Measurements from ENCODE around the gene CEACAM6. TPM values are rescaled to one million over a fixed set of nuclear protein-coding genes. Genes with fewer than 3 reads are reported as not detected.
"Not testable (repeated sequence)": the region's sequence is repeated elsewhere in the genome, so short reads cannot be mapped to it uniquely, and the experiment has no call there.

Gene CEACAM6
- total RNA-seq, 2 experiments from 2014 or later, result not detected

DNA sequence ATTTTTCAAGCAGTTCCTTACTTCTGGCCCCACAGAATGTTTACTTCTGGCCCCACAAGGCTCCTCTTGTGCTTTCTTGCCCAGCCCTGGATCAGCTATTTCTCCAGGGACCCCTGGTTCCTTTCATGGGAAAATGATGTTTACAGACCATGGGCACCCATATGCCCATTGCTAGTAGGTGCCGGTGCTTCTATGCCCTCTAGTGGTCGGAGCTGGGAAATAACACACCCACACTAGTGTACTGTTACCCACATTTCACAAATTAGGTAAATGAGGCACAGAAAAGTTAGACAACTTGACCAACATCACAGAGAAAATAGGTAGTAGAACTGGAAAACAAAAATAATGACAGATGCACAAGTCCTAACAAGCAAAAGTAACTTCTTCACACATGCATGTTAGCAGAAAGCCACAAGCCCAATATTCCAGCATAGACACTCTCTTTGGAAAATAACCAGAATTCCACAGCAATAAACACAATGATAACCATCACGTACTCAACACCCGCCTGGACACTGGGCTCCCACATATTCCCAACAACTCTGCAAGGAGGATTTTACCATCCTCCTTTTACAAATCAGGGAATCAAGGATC, 1.3 kb upstream of the CEACAM6 start:
- Histone ChIP-seq H3K27me3 (ENCODE audit: control insufficient read depth in 1 of 2, insufficient read depth in 2 of 2, low read length in 2 of 2) (peaks cover 7 to 12% of the 10 kb centered on the region in 2 experiments), H3K27ac (ENCODE audit: low read depth in 1 of 2, low read length in 2 of 2) (no peak overlapping the region), H3K9me3 (ENCODE audit: control insufficient read depth in 1 of 2, insufficient read depth in 1 of 2, low read length in 2 of 2) (no peaks in the 10 kb centered on the region), H3K4me1 (ENCODE audit: insufficient read depth, low read length) (peaks cover 8% of the 10 kb centered on the region), H3K4me3 (ENCODE audit: low read length) (no peak overlapping the region), H3K36me3 (ENCODE audit: insufficient read depth, low read length) (no peaks in the 10 kb centered on the region)
- Mint-ChIP-seq H3K9me3 (no peaks in the 10 kb centered on the region), H3K4me1 (ENCODE audit: low read depth) (peaks cover 6% of the 10 kb centered on the region), H3K27ac (no peak overlapping the region), H3K36me3 (ENCODE audit: low read depth) (no peaks in the 10 kb centered on the region), H3K27me3 (peaks cover 55% of the 10 kb centered on the region), H3K4me3 (no peak overlapping the region)
- ChIA-PET POLR2A (interaction anchor here (1.0 to 1.2 kb wide), 3 partner anchors 21 to 31 kb away, joined by 4 to 10 read pairs (median 10); no protein-coding TSS in a partner anchor), CTCF (interaction anchor here (0.6 to 3.0 kb wide), 18 partner anchors 10 to 157 kb away, joined by 3 to 55 read pairs (median 7); no protein-coding TSS in a partner anchor)
- ATAC-seq (ENCODE audit: poor library complexity) (peak; percentile 95), DNase-seq (peak; percentile 55 to 82 (median 66))
- intact Hi-C loops (cut with DNase I, micrococcal nuclease), result loop anchor here (1.0 kb wide), 2 partner anchors 31 to 67 kb away; no protein-coding TSS in a partner anchor
- TF ChIP-seq, protein P1, sequence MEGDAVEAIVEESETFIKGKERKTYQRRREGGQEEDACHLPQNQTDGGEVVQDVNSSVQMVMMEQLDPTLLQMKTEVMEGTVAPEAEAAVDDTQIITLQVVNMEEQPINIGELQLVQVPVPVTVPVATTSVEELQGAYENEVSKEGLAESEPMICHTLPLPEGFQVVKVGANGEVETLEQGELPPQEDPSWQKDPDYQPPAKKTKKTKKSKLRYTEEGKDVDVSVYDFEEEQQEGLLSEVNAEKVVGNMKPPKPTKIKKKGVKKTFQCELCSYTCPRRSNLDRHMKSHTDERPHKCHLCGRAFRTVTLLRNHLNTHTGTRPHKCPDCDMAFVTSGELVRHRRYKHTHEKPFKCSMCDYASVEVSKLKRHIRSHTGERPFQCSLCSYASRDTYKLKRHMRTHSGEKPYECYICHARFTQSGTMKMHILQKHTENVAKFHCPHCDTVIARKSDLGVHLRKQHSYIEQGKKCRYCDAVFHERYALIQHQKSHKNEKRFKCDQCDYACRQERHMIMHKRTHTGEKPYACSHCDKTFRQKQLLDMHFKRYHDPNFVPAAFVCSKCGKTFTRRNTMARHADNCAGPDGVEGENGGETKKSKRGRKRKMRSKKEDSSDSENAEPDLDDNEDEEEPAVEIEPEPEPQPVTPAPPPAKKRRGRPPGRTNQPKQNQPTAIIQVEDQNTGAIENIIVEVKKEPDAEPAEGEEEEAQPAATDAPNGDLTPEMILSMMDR (IDR thresholded peaks at IDR 0.05), result peak; percentile 70

DNA sequence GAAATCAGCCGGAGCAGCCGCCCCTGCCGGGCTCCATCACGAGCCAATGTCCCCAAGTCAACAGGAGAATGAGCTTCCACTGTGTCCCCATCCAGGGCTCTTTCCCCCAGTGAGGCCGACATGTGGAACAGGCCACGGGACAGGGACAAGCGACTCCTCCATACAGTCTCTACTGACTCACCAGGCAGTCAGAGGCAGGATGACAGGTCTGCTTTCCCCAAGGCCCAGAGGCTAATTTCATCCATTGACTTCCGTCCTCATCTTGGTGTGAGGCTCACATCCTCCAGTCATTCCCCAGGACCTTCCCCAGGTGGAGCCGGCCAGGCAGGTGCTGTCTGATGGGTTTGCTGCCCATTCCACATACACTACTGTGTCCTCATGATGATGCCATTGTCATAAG, 3.5 kb downstream of the CEACAM6 start:
- no peaks in the 10 kb centered on the region for H3K36me3 ChIP-seq (ENCODE audit: insufficient read depth, low read length)
- peaks cover 4% of the 10 kb centered on the region for H3K4me1 Mint-ChIP-seq (ENCODE audit: low read depth)
- ChIA-PET POLR2A (no interaction called here), CTCF (no interaction called here)
- peaks cover 32 to 46% of the 10 kb centered on the region in 2 experiments for H3K27me3 ChIP-seq (ENCODE audit: control insufficient read depth in 1 of 2, insufficient read depth in 2 of 2, low read length in 2 of 2)
- no peak overlapping the region for H3K27ac Mint-ChIP-seq
- H3K9me3 ChIP-seq (ENCODE audit: control insufficient read depth in 1 of 2, insufficient read depth in 1 of 2, low read length in 2 of 2), result no peaks in the 10 kb centered on the region
- peaks cover 1% of the 10 kb centered on the region for H3K4me1 ChIP-seq (ENCODE audit: insufficient read depth, low read length)
- TF ChIP-seq, protein P1 (IDR thresholded peaks at IDR 0.05), result no peak
- H3K9me3 Mint-ChIP-seq, result no peaks in the 10 kb centered on the region
- H3K4me3 Mint-ChIP-seq, result no peak overlapping the region
- no peak overlapping the region for H3K4me3 ChIP-seq (ENCODE audit: low read length)
- DNase-seq, result no peak
- no peaks in the 10 kb centered on the region for H3K36me3 Mint-ChIP-seq (ENCODE audit: low read depth)
- intact Hi-C loops (cut with DNase I, micrococcal nuclease), result no loop called here
- no peak for ATAC-seq (ENCODE audit: poor library complexity)
- H3K27ac ChIP-seq (ENCODE audit: low read depth in 1 of 2, low read length in 2 of 2), result no peak overlapping the region
- H3K27me3 Mint-ChIP-seq, result peaks cover 75% of the 10 kb centered on the region

DNA sequence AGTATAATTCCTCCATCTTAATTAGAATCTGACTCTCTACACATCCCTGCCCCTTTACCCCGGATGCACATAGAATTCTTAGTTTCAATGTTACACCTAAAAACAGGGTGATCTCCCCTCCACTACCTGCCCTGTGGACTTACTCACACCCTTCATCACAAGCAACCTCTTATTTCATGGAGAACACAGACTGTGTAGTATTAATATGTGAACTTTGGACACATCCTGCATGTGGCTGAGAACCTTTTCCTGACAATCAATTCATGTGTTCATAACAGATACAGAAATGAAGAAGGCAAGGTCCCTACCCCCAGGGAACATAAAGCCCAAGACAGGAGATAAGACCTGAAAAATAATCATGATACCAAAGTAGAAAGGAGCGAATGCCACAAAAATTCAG, 11.8 kb downstream of the CEACAM6 start:
- peaks cover 7% of the 10 kb centered on the region for H3K4me1 Mint-ChIP-seq (ENCODE audit: low read depth)
- no peak for DNase-seq
- Histone ChIP-seq H3K36me3 (ENCODE audit: insufficient read depth, low read length) (no peaks in the 10 kb centered on the region), H3K4me3 (ENCODE audit: low read length) (no peak overlapping the region), H3K27ac (ENCODE audit: low read depth in 1 of 2, low read length in 2 of 2) (no peak overlapping the region), H3K9me3 (ENCODE audit: control insufficient read depth in 1 of 2, insufficient read depth in 1 of 2, low read length in 2 of 2) (no peaks in the 10 kb centered on the region), H3K4me1 (ENCODE audit: insufficient read depth, low read length) (no peaks in the 10 kb centered on the region), H3K27me3 (ENCODE audit: control insufficient read depth in 1 of 2, insufficient read depth in 2 of 2, low read length in 2 of 2) (peaks cover 17 to 29% of the 10 kb centered on the region in 2 experiments)
- H3K36me3 Mint-ChIP-seq (ENCODE audit: low read depth), result no peaks in the 10 kb centered on the region
- CTCF ChIA-PET, result interaction anchor here (1.1 kb wide), 1 partner anchor 14 kb away, joined by 3 read pairs; no protein-coding TSS in a partner anchor
- TF ChIP-seq, protein P1 (IDR thresholded peaks at IDR 0.05), result no peak
- H3K27ac Mint-ChIP-seq, result no peak overlapping the region
- no peak overlapping the region for H3K4me3 Mint-ChIP-seq
- POLR2A ChIA-PET, result no interaction called here
- H3K9me3 Mint-ChIP-seq, result no peaks in the 10 kb centered on the region
- intact Hi-C loops (cut with DNase I, micrococcal nuclease), result no loop called here
- ATAC-seq (ENCODE audit: poor library complexity), result no peak
- H3K27me3 Mint-ChIP-seq, result peaks cover 74% of the 10 kb centered on the region

DNA sequence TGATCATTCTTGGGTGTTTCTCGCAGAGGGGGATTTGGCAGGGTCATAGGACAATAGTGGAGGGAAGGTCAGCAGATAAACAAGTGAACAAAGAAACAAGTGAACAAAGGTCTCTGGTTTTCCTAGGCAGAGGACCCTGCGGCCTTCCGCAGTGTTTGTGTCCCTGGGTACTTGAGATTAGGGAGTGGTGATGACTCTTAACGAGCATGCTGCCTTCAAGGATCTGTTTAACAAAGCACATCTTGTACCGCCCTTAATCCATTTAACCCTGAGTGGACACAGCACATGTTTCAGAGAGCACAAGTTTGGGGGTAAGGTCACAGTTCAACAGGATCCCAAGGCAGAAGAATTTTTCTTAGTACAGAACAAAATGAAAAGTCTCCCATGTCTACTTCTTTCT, 12.8 kb downstream of the CEACAM6 start:
- H3K4me1 ChIP-seq (ENCODE audit: insufficient read depth, low read length); CTCF ChIA-PET; H3K36me3 ChIP-seq (ENCODE audit: insufficient read depth, low read length); POLR2A ChIA-PET; H3K9me3 Mint-ChIP-seq; H3K4me3 ChIP-seq (ENCODE audit: low read length); H3K9me3 ChIP-seq (ENCODE audit: control insufficient read depth in 1 of 2, insufficient read depth in 1 of 2, low read length in 2 of 2); H3K27ac Mint-ChIP-seq; H3K4me3 Mint-ChIP-seq; DNase-seq; H3K27ac ChIP-seq (ENCODE audit: low read depth in 1 of 2, low read length in 2 of 2); intact Hi-C loops (cut with DNase I, micrococcal nuclease); H3K36me3 Mint-ChIP-seq (ENCODE audit: low read depth); ATAC-seq (ENCODE audit: poor library complexity): not testable (repeated sequence)
- peaks cover 9 to 23% of the 10 kb centered on the region in 2 experiments for H3K27me3 ChIP-seq (ENCODE audit: control insufficient read depth in 1 of 2, insufficient read depth in 2 of 2, low read length in 2 of 2)
- H3K4me1 Mint-ChIP-seq (ENCODE audit: low read depth), result peaks cover 17% of the 10 kb centered on the region
- H3K27me3 Mint-ChIP-seq, result peaks cover 74% of the 10 kb centered on the region

Data from CD4-positive, alpha-beta T cell (primary cell).